OCI-LY7 (cell line): ENCODE data around the gene NF1. TPM values are rescaled to one million over a fixed set of nuclear protein-coding genes. Genes with fewer than 3 reads are reported as not detected.
"Not testable (repeated sequence)": the region's sequence is repeated elsewhere in the genome, so short reads cannot be mapped to it uniquely, and the experiment has no call there.

Experiments
- BruUV-seq: library from RNA; stranded (reverse); fragments of 400-500 nt; replicated peaks from 2 replicates; lab custom pipeline; 2021; lab: Mats Ljungman, UMichigan
- CTCF ChIA-PET: fragments of 300-600 bp; sonication (Branson Sonifier 250); formaldehyde crosslinking; loops from one replicate; lab custom pipeline; 2022; ENCODE audit warnings: antibody characterized with exemption; ENCODE audit not compliant: unreplicated experiment; lab: Charles Lee
- POLR2A ChIA-PET: fragments of 300-600 bp; sonication (Branson Sonifier 250); formaldehyde crosslinking; loops from one replicate; lab custom pipeline; 2022; ENCODE audit warnings: antibody characterized with exemption; lab: Charles Lee
- DNase-seq: peaks from one replicate; pipeline ENCODE4 v3.0.0-alpha.2; 2015; ENCODE audit warnings: low spot score
- H2AFZ ChIP-seq: fragments of 200-600 bp; sonication (generic), shearing (Covaris generic); 2 replicates; pipeline ENCODE4 v1.6.1; 2014; ENCODE audit warnings: mild to moderate bottlenecking, antibody characterized with exemption, low read length, moderate library complexity
- H3K27ac ChIP-seq: fragments of 200-600 bp; sonication (generic); 2 replicates; pipeline ENCODE4 v1.5.1; 2014; ENCODE audit warnings: mixed run types, low read depth, mild to moderate bottlenecking, moderate library complexity, low read length, inconsistent platforms; ENCODE audit not compliant: poor library complexity, severe bottlenecking
- H3K36me3 ChIP-seq: fragments of 200-600 bp; sonication (generic); 2 replicates; pipeline ENCODE4 v1.6.1; 2014; ENCODE audit warnings: mild to moderate bottlenecking, antibody characterized with exemption, low read length, moderate library complexity, mixed read lengths; ENCODE audit not compliant: insufficient read depth
- H3K4me1 ChIP-seq: fragments of 200-600 bp; sonication (generic); 2 replicates; pipeline ENCODE4 v1.5.1; 2014; ENCODE audit warnings: mild to moderate bottlenecking, low read length; ENCODE audit not compliant: insufficient read depth, poor library complexity, severe bottlenecking
- H3K4me2 ChIP-seq: fragments of 200-600 bp; sonication (generic); 2 replicates; pipeline ENCODE4 v1.6.1; 2014; ENCODE audit warnings: mild to moderate bottlenecking, low read length
- H3K4me3 ChIP-seq: fragments of 200-600 bp; sonication (generic); 2 replicates; pipeline ENCODE4 v1.5.1; 2014; ENCODE audit warnings: mild to moderate bottlenecking, low read depth, low read length; ENCODE audit not compliant: poor library complexity, severe bottlenecking
- H3K79me2 ChIP-seq: fragments of 200-600 bp; sonication (generic); 2 replicates; pipeline ENCODE4 v1.6.1; 2016; ENCODE audit warnings: low read depth, mild to moderate bottlenecking, low read length, moderate library complexity, mixed read lengths; ENCODE audit not compliant: insufficient read depth
- H3K9me2 ChIP-seq: fragments of 200-600 bp; sonication (generic); 2 replicates; pipeline ENCODE4 v1.6.1; 2016; ENCODE audit warnings: mild to moderate bottlenecking, low read length, mixed read lengths; ENCODE audit not compliant: insufficient read depth
- H3K9me3 ChIP-seq: fragments of 200-600 bp; sonication (generic); 2 replicates; pipeline ENCODE4 v1.6.1; 2014; ENCODE audit warnings: mild to moderate bottlenecking, mixed run types, low read length, mixed read lengths
- H4K20me1 ChIP-seq: fragments of 200-600 bp; sonication (generic); 2 replicates; pipeline ENCODE4 v1.6.1; 2014; ENCODE audit warnings: mild to moderate bottlenecking, antibody characterized with exemption, low read length, moderate library complexity, mixed read lengths; ENCODE audit not compliant: insufficient read depth
- EZH2phosphoT487 ChIP-seq: fragments of 200-600 bp; sonication (generic); IDR thresholded peaks from 2 replicates; pipeline ENCODE4 v1.6.1; 2018; ENCODE audit warnings: low read depth, borderline replicate concordance, mild to moderate bottlenecking, mixed run types, antibody characterized with exemption, low read length, moderate library complexity, mixed read lengths
- intact Hi-C: fragments of 100-400 bp; cut with micrococcal nuclease; formaldehyde crosslinking; loops from one replicate; pipeline ENCODE4 v1.10.0; 2022; ENCODE audit not compliant: unreplicated experiment
- total RNA-seq, 2 experiments: library from RNA; depleted of rRNA in 1 of 2; stranded (reverse); fragments of >200 nt in 1 of 2; shearing (Covaris generic) in 1 of 2; gene quantifications; 2 replicates each; pipeline ENCODE4 v1.2.3, GENCODE V29; 2014 to 2022
- TF ChIP-seq, protein P1 (sequence below): fragments of 200-600 bp; sonication (generic); conservative IDR thresholded peaks from 2 replicates; pipeline ENCODE4 v1.5.1; 2014; ENCODE audit warnings: mild to moderate bottlenecking, antibody characterized with exemption, low read length, moderate library complexity, mixed read lengths

Gene NF1
- total RNA-seq, 2 experiments from 2014 or later = 38.7 to 64.8 TPM

DNA sequence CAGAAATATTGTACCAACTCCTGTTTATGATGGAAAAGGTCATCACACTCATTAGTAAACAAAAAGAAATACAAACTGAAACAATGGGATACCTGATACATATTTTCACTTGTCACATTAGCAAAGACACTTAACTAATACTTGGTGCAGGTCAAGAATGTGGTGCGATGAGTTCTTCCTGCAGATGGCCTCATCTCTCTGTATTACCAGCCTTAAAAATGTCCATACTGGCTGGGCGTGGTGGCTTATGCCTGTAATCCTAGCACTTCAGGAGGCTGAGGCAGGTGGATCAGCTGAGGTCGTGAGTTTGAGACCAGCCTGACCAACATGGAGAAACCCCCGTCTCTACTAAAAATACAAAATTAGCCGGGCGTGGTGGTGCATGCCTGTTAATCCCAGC lies 288.7 kb downstream of the NF1 start:
- H3K9me2 ChIP-seq, H3K9me3 ChIP-seq, H2AFZ ChIP-seq, intact Hi-C loops, H3K79me2 ChIP-seq, H3K4me2 ChIP-seq, H3K4me3 ChIP-seq, BruUV-seq, H3K27ac ChIP-seq, H3K36me3 ChIP-seq, CTCF ChIA-PET, H4K20me1 ChIP-seq, H3K4me1 ChIP-seq: not testable (repeated sequence)
- DNase-seq = peak; percentile 27
- TF ChIP-seq, protein P1, sequence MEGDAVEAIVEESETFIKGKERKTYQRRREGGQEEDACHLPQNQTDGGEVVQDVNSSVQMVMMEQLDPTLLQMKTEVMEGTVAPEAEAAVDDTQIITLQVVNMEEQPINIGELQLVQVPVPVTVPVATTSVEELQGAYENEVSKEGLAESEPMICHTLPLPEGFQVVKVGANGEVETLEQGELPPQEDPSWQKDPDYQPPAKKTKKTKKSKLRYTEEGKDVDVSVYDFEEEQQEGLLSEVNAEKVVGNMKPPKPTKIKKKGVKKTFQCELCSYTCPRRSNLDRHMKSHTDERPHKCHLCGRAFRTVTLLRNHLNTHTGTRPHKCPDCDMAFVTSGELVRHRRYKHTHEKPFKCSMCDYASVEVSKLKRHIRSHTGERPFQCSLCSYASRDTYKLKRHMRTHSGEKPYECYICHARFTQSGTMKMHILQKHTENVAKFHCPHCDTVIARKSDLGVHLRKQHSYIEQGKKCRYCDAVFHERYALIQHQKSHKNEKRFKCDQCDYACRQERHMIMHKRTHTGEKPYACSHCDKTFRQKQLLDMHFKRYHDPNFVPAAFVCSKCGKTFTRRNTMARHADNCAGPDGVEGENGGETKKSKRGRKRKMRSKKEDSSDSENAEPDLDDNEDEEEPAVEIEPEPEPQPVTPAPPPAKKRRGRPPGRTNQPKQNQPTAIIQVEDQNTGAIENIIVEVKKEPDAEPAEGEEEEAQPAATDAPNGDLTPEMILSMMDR = peak; percentile 47; the same call in 1 of the 2 replicates
- POLR2A ChIA-PET = interaction anchor here (0.5 kb wide), 1 partner anchor 10 kb away, joined by 3 read pairs; no protein-coding TSS in a partner anchor

DNA sequence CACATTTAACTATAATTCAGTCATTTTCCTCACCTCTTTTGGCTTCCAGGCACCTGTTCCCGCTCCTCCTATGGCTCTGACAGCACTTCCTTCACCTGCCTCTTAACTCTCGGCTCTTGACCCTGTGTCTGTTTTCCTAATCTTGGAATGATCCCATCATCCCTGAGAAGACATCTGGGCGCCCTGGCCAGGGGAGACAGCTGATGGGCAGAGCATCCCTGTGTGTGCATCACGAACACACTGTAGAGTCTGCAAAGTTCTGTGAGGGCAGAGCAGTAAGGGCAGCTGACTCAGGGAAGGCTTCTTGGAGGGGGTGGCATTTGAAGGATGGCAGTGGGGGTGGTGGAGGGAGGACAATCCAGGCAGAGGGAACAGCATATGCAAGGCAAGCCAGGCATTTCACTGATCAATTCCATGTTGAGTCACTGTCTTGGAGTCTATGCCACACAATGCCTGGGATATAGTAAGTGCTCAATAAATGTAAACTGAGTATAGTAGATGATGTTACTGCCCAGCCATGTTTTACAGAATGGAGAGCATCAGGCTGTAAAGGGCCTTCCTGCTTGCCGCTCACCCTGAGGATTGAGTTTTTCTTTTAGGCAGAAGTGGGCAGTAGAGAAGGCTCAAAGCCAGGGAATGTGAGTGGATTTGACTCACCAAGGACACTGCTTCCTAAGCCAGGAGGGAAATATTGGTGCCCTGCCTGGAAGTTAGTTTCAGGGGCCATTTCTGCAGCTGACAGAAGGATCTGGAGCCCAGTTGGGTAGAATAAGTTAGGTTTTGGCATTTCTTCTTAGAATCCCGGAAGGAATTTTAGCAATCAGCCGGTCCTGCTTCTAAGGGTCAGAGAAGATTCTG lies 290.9 kb downstream of the NF1 start:
- no peak for DNase-seq
- POLR2A ChIA-PET = interaction anchor here (0.6 to 0.7 kb wide), 3 partner anchors 44 to 166 kb away, joined by 3 read pairs; no protein-coding TSS in a partner anchor
- Histone ChIP-seq H3K79me2 (no peaks in the 10 kb centered on the region), H2AFZ (no peak overlapping the region), H4K20me1 (no peaks in the 10 kb centered on the region), H3K4me3 (no peak overlapping the region), H3K36me3 (no peaks in the 10 kb centered on the region), H3K9me3 (no peaks in the 10 kb centered on the region), H3K27ac (no peak overlapping the region), H3K9me2 (no peaks in the 10 kb centered on the region), H3K4me2 (no peak overlapping the region), H3K4me1 (no peaks in the 10 kb centered on the region)
- intact Hi-C loops = loop anchor here (5.0 kb wide), 1 partner anchor 52 kb away; no protein-coding TSS in a partner anchor
- TF ChIP-seq EZH2phosphoT487 = no peak
- TF ChIP-seq, protein P1 = no peak
- CTCF ChIA-PET = no interaction called here
- no TSS peak for BruUV-seq

DNA sequence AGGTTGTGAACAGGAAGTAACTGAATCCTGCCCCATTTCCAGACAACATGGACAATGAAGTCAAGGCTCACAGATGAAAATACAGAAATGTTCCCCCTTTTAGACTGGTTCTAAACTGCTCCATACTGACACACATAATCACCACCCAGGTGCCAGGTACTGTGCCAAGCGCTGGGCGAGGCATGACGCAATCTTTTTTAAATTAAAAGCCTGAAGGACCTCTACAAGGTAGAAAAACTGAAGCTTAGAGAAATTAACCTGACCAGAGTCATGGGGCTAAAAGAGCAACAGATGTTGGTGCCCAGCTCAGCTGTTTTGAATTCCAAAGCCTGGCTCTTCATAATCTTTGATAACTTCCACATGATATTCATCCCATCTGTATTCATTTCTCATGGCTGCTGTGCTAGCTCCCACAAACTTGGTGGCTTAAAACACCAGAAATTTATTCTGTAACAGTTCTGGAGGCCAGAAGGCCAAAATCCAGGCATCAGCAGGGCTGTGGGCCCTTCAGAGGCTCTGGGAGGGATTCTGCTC lies 291.8 kb downstream of the NF1 start:
- TF ChIP-seq, protein P1 = no peak
- TF ChIP-seq EZH2phosphoT487 = no peak
- no peak for DNase-seq
- Histone ChIP-seq H3K36me3 (no peaks in the 10 kb centered on the region), H3K9me3 (no peaks in the 10 kb centered on the region), H3K79me2 (no peaks in the 10 kb centered on the region), H2AFZ (no peak overlapping the region), H3K4me1 (no peaks in the 10 kb centered on the region), H3K9me2 (no peaks in the 10 kb centered on the region), H3K27ac (no peak overlapping the region), H3K4me3 (no peak overlapping the region), H3K4me2 (no peak overlapping the region), H4K20me1 (no peaks in the 10 kb centered on the region)
- POLR2A ChIA-PET = no interaction called here
- CTCF ChIA-PET = no interaction called here
- intact Hi-C loops = loop anchor here (5.0 kb wide), 1 partner anchor 51 kb away; no protein-coding TSS in a partner anchor
- no TSS peak for BruUV-seq
